Adrenal gland (tissue), 5 donors: ENCODE data around the gene ZAP70.

ENCODE experiments used
- POLR2A ChIP-seq, 2 donors: fragments of 450-650 bp; IDR thresholded peaks; one replicate each; pipeline ENCODE4 v1.6.1; 2017; ENCODE audit warnings: antibody characterized with exemption in 2 of 2, mild to moderate bottlenecking in 2 of 2, moderate library complexity in 1 of 2
- TF ChIP-seq, protein P1 (sequence below), 6 experiments: fragments of 450-650 bp in 4 of 6; fragments of 200-600 bp in 2 of 6; sonication (generic) in 1 of 6; IDR thresholded peaks; 1 replicate in 5 of 6; 2 replicates in 1 of 6; pipeline versions ENCODE4 v1.5.1 to v1.8.0; 2016 to 2021; ENCODE audit warnings: antibody characterized with exemption in 6 of 6, mild to moderate bottlenecking in 2 of 6, moderate library complexity in 1 of 6
- donor health status: DM: no; HTN: no; CAD: no.

DNA sequence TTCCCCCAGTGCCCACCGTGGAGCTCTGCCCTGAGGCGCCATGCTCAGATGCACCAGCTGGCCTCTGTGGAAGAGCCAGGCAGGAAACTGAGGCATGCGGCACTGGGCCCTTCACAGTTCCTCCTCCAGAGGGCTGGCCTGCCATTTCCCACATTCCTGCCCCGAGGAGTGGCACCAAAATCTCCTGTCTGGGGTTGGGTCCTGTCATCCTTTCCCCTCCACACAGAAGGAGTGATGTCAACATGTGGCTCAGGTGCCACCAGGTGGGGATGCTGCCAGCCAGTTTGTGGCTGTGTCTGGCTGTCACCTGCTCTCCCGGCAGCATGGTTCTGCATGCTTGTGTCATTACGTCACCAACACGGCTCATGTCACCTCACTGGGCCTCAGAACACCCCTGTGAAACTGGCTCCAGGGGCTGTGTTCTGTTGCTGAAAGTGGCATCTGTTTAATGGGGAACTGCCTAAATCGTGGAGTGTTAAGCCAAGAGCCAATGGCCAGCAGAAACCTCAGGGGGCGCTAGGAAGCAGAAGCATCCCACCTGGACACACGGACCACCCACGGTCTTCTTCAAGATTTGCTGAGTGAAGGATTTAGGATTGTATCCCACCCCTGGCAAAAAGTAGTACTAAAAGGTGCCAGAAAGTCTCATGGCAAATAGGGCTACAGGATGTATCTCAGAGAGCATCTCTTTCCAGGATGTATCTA lies 51.3 kb downstream of the ZAP70 start:
- TF ChIP-seq POLR2A (IDR thresholded peaks at IDR 0.05): no peak
- TF ChIP-seq, protein P1, sequence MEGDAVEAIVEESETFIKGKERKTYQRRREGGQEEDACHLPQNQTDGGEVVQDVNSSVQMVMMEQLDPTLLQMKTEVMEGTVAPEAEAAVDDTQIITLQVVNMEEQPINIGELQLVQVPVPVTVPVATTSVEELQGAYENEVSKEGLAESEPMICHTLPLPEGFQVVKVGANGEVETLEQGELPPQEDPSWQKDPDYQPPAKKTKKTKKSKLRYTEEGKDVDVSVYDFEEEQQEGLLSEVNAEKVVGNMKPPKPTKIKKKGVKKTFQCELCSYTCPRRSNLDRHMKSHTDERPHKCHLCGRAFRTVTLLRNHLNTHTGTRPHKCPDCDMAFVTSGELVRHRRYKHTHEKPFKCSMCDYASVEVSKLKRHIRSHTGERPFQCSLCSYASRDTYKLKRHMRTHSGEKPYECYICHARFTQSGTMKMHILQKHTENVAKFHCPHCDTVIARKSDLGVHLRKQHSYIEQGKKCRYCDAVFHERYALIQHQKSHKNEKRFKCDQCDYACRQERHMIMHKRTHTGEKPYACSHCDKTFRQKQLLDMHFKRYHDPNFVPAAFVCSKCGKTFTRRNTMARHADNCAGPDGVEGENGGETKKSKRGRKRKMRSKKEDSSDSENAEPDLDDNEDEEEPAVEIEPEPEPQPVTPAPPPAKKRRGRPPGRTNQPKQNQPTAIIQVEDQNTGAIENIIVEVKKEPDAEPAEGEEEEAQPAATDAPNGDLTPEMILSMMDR (IDR thresholded peaks at IDR 0.05): no peak
